ENCODE results near the gene CUEDC2. TPM values are rescaled to one million over a fixed set of nuclear protein-coding genes. Genes with fewer than 3 reads are reported as not detected.

CUEDC2 gene
- total and polyA plus RNA-seq, 10 of the 15 experiments (the other 5 are each of a cell fraction or from before 2014, with no cell fraction given) = 20.4 to 121 (median 75.0) TPM

GRCh38 chr10:102395400-102396316 is 36.7 kb downstream of the CUEDC2 start, which contains the start of gene NFKB2:
TSS of gene NFKB2 (plus strand) at chr10:102395705. CDS start at chr10:102395960, 255 bp downstream.
- 2% methylated on average over 40 of the region's 42 CpGs for WGBS (ENCODE audit: insufficient coverage, insufficient replicate concordance, low lambda C conversion rate, missing lambda C conversion rate)
- intact Hi-C loops (cut with micrococcal nuclease; ENCODE audit: unreplicated experiment) (loop anchor here (10.0 kb wide), 1 partner anchor 249 kb away; the partner anchor contains the start of gene TRIM8), in situ Hi-C loops (cut with MboI) (no loop called here)
- Histone ChIP-seq H4K20me1 (ENCODE audit: control insufficient read depth, insufficient read depth) (no peaks in the 10 kb centered on the region), H3K9ac (ENCODE audit: control insufficient read depth, insufficient read depth, low read length) (peak within 1 kb of the TSS; percentile 99), H3K79me2 (ENCODE audit: control insufficient read depth, insufficient read depth, low read length) (peaks cover 57% of the 10 kb centered on the region), H3K27me3 (replicated peaks in 1 of 2; ENCODE audit: control insufficient read depth in 2 of 2, insufficient read depth in 2 of 2, low read length in 1 of 2) (no peaks in the 10 kb centered on the region), H3K27ac (ENCODE audit: control insufficient read depth, insufficient read depth) (peak within 1 kb of the TSS; percentile 93), H3K4me3 (peak within 1 kb of the TSS; percentile 100), H3K36me3 (ENCODE audit: control insufficient read depth in 2 of 2, insufficient read depth in 2 of 2, low read length in 1 of 2) (peaks cover 9 to 25% of the 10 kb centered on the region in 2 experiments), H2AFZ (ENCODE audit: control insufficient read depth, low read depth, low read length) (peak within 1 kb of the TSS; percentile 62), H3K4me1 (ENCODE audit: control insufficient read depth, insufficient read depth, low read length) (peaks cover 25% of the 10 kb centered on the region), H3K4me2 (ENCODE audit: control insufficient read depth, insufficient read depth) (peak within 1 kb of the TSS; percentile 96), H3K9me3 (replicated peaks; ENCODE audit: control insufficient read depth, insufficient read depth, low read length) (no peaks in the 10 kb centered on the region; the same call in 2 of the 3 replicates)
- POLR2A ChIA-PET = interaction anchor here (0.6 to 6.1 kb wide), 18 partner anchors 10 to 1141 kb away, joined by 3 to 44 read pairs (median 4); partner anchors contain the start of genes ARL3, C10orf95, CUEDC2 and FBXL15
- CTCF ChIA-PET = interaction anchor here (0.7 to 12.1 kb wide), 9 partner anchors 8 to 246 kb away, joined by 3 to 90 read pairs (median 6); partner anchors contain the start of genes CUEDC2 and FBXL15
- SMC1A ChIA-PET (ENCODE audit: uncharacterized antibody, unreplicated experiment) = interaction anchor here (0.6 to 3.8 kb wide), 4 partner anchors 26 to 123 kb away, joined by 3 to 23 read pairs (median 7); partner anchors contain the start of genes CUEDC2 and FBXL15
- BruUV-seq (replicated peaks) = no TSS peak
- FAIRE-seq (peak; percentile 47), ATAC-seq (peak; percentile 40), DNase-seq (ENCODE audit: low read depth, low spot score) (peak; percentile 62)
- RAD21 ChIA-PET (ENCODE audit: unreplicated experiment) = interaction anchor here (0.7 to 5.8 kb wide), 9 partner anchors 11 to 188 kb away, joined by 3 to 33 read pairs (median 3); partner anchors contain the start of genes C10orf95, CUEDC2 and GBF1
- peak; percentile 6; the same call in 1 of the 2 replicates for TF ChIP-seq NR2C1 (IDR thresholded peaks at IDR 0.05)
- TF ChIP-seq SP1 (IDR thresholded peaks at IDR 0.05; ENCODE audit: low read depth, low read length) = peak; percentile 95
- TF ChIP-seq RFX5 (IDR thresholded peaks at IDR 0.05; ENCODE audit: low read depth, low read length) = no peak
- no peak for TF ChIP-seq RAD21 (IDR thresholded peaks at IDR 0.05; ENCODE audit: insufficient read depth, low read depth, low read length)
- no peak for TF ChIP-seq IRF5 (IDR thresholded peaks at IDR 0.05; ENCODE audit: borderline replicate concordance)
- TF ChIP-seq CHD4 (IDR thresholded peaks at IDR 0.05) = no peak
- TF ChIP-seq, protein P1, sequence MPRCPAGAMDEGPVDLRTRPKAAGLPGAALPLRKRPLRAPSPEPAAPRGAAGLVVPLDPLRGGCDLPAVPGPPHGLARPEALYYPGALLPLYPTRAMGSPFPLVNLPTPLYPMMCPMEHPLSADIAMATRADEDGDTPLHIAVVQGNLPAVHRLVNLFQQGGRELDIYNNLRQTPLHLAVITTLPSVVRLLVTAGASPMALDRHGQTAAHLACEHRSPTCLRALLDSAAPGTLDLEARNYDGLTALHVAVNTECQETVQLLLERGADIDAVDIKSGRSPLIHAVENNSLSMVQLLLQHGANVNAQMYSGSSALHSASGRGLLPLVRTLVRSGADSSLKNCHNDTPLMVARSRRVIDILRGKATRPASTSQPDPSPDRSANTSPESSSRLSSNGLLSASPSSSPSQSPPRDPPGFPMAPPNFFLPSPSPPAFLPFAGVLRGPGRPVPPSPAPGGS (IDR thresholded peaks at IDR 0.05; ENCODE audit: borderline replicate concordance, insufficient read depth, low read depth, low read length, poor library complexity, severe bottlenecking) = peak; percentile 6
- no peak for TF ChIP-seq PAX8 (IDR thresholded peaks at IDR 0.05)
- no peak for TF ChIP-seq KDM1A (IDR thresholded peaks at IDR 0.05; ENCODE audit: borderline replicate concordance)
- no peak for TF ChIP-seq ZNF384 (IDR thresholded peaks at IDR 0.05; ENCODE audit: borderline replicate concordance, low read depth, low read length)
- TF ChIP-seq TARDBP (IDR thresholded peaks at IDR 0.05; ENCODE audit: borderline replicate concordance) = no peak
- no peak for TF ChIP-seq ASH2L (IDR thresholded peaks at IDR 0.05; ENCODE audit: borderline replicate concordance, low read depth)
- TF ChIP-seq LARP7 (IDR thresholded peaks at IDR 0.05) = peak; percentile 82; the same call in 1 of the 2 replicates
- TF ChIP-seq NKRF (conservative IDR thresholded peaks at IDR 0.05) = peak; percentile 60
- no peak for TF ChIP-seq CEBPB (IDR thresholded peaks at IDR 0.05; ENCODE audit: borderline replicate concordance in 1 of 2, low read depth in 2 of 2, low read length in 2 of 2)
- TF ChIP-seq BHLHE40 (IDR thresholded peaks at IDR 0.05; ENCODE audit: borderline replicate concordance in 1 of 2, low read depth in 2 of 2, low read length in 1 of 2) = 0 out of 4 replicates have a peak, but pooled peaks of 1 of the 2 experiments have one; percentile 3
- peak; percentile 55 for TF ChIP-seq POLR2AphosphoS5 (IDR thresholded peaks at IDR 0.05; ENCODE audit: low read length)
- TF ChIP-seq CREM (IDR thresholded peaks at IDR 0.05; ENCODE audit: low read depth) = peak; percentile 81
